Measurements from ENCODE around the gene SPOP. TPM values are rescaled to one million over a fixed set of nuclear protein-coding genes. Genes with fewer than 3 reads are reported as not detected.
"Not testable (repeated sequence)": the region's sequence is repeated elsewhere in the genome, so short reads cannot be mapped to it uniquely, and the experiment has no call there.

The SPOP gene
- total RNA-seq = 10 to 100 TPM; 18.1 to 67.5 (median 36.5) TPM

- 19 to 20% methylated on average over 37 to 43 of the region's 53 CpGs for WGBS, 2 donors
- Histone ChIP-seq H3K9me3 (no peaks in the 10 kb centered on the region), H3K4me1 (peaks cover 0 to 44% (median 30%) of the 10 kb centered on the region in 3 donors), H3K27ac (peak within 1 kb of the TSS; percentile 93 to 99 (median 98)), H3K4me3 (peak within 1 kb of the TSS; percentile 59 to 79 (median 78)), H3K27me3 (no peaks in the 10 kb centered on the region), H3K36me3 (peaks cover 0 to 10% (median 0%) of the 10 kb centered on the region in 3 donors)
- DNase-seq = peak; percentile 99
- no peak for TF ChIP-seq CTCF (IDR thresholded peaks at IDR 0.05)
- TF ChIP-seq POLR2A (IDR thresholded peaks at IDR 0.05) = peak in 3 of 4 donors; percentile 35 to 48 (median 41)
- intact Hi-C loops (cut with DNase I) = loop anchor here (10.0 kb wide), 1 partner anchor 63 kb away; no protein-coding TSS in a partner anchor
These were observed at the start of gene SPOP for GRCh38 chr17:49677933-49678847. Gene SPOP (minus strand): TSS chr17:49678097. CDS start chr17:49622810, 55,287 bp downstream.

- intact Hi-C loops (cut with DNase I) = no loop called here
- no peaks in the 10 kb centered on the region for H3K9me3 ChIP-seq
- TF ChIP-seq POLR2A (IDR thresholded peaks at IDR 0.05) = no peak
- H3K36me3 ChIP-seq = peaks cover 0 to 20% (median 0%) of the 10 kb centered on the region in 3 donors
- H3K4me3 ChIP-seq = no peak overlapping the region
- peaks cover 25 to 78% (median 36%) of the 10 kb centered on the region in 3 donors for H3K4me1 ChIP-seq
- H3K27me3 ChIP-seq = no peaks in the 10 kb centered on the region
- H3K27ac ChIP-seq = no peak overlapping the region
- 81 to 96% methylated on average over 3 of the region's 4 CpGs for WGBS, 2 donors
- no peak for DNase-seq
These were observed 49.5 kb upstream of the SPOP start for GRCh38 chr17:49727380-49727779.

GRCh38 chr17:49725452-49726130, 47.7 kb upstream of the SPOP start:
- intact Hi-C loops (cut with DNase I) = no loop called here
- Histone ChIP-seq H3K9me3 (no peaks in the 10 kb centered on the region), H3K4me1 (peaks cover 24 to 71% (median 30%) of the 10 kb centered on the region in 3 donors), H3K27me3 (no peaks in the 10 kb centered on the region), H3K36me3 (peaks cover 0 to 37% (median 0%) of the 10 kb centered on the region in 3 donors), H3K27ac (peak overlapping the region in 2 of 4 donors; percentile 21 to 52), H3K4me3 (no peak overlapping the region)
- WGBS, 2 donors = 74 to 79% methylated on average over 7 of the region's 7 CpGs
- no peak for TF ChIP-seq POLR2A (IDR thresholded peaks at IDR 0.05)
- TF ChIP-seq CTCF (IDR thresholded peaks at IDR 0.05) = no peak
- DNase-seq = no peak

GRCh38 chr17:49724552-49724951, 46.7 kb upstream of the SPOP start:
- H3K27me3 ChIP-seq; DNase-seq; H3K9me3 ChIP-seq; H3K4me3 ChIP-seq; intact Hi-C loops (cut with DNase I): not testable (repeated sequence)
- WGBS, 2 donors = 75 to 83% methylated on average over 6 of the region's 6 CpGs
- peaks cover 15 to 60% (median 20%) of the 10 kb centered on the region in 3 donors for H3K4me1 ChIP-seq
- H3K36me3 ChIP-seq = peaks cover 0 to 48% (median 3%) of the 10 kb centered on the region in 3 donors
- peak overlapping the region in 2 of 4 donors; percentile 52 to 72 for H3K27ac ChIP-seq

GRCh38 chr17:49723423-49723822, 45.5 kb upstream of the SPOP start:
- TF ChIP-seq CTCF (IDR thresholded peaks at IDR 0.05) (no peak), POLR2A (IDR thresholded peaks at IDR 0.05) (no peak)
- DNase-seq = no peak
- Histone ChIP-seq H3K36me3 (peaks cover 2 to 59% (median 9%) of the 10 kb centered on the region in 3 donors), H3K27ac (peak overlapping the region; percentile 2 to 72 (median 58)), H3K4me1 (peaks cover 9 to 49% (median 15%) of the 10 kb centered on the region in 3 donors), H3K27me3 (no peaks in the 10 kb centered on the region), H3K4me3 (peak overlapping the region in 1 of 4 donors; percentile 29), H3K9me3 (no peaks in the 10 kb centered on the region)
- intact Hi-C loops (cut with DNase I) = no loop called here
- WGBS, 2 donors = 49 to 55% methylated on average over 7 to 8 of the region's 8 CpGs
